Loucy (cell line): Measurements from ENCODE around the gene COX20.
"Not testable (repeated sequence)": the region's sequence is repeated elsewhere in the genome, so short reads cannot be mapped to it uniquely, and the experiment has no call there.

Experiments
- CTCF ChIP-seq: fragments of 200-600 bp; sonication (generic); conservative IDR thresholded peaks from 2 replicates; pipeline ENCODE4 v1.5.1; 2014; ENCODE audit warnings: mild to moderate bottlenecking, antibody characterized with exemption, low read length
- EZH2phosphoT487 ChIP-seq: fragments of 200-600 bp; IDR thresholded peaks from 2 replicates; pipeline ENCODE4 v1.6.1; 2018; ENCODE audit warnings: antibody characterized with exemption, mild to moderate bottlenecking, moderate library complexity, borderline replicate concordance

GRCh38 chr1:244833260-244833659, 2.2 kb upstream of the COX20 start:
- not testable (repeated sequence) for TF ChIP-seq EZH2phosphoT487, CTCF
